ENCODE data around the gene TLR3.

The TLR3 gene

DNA sequence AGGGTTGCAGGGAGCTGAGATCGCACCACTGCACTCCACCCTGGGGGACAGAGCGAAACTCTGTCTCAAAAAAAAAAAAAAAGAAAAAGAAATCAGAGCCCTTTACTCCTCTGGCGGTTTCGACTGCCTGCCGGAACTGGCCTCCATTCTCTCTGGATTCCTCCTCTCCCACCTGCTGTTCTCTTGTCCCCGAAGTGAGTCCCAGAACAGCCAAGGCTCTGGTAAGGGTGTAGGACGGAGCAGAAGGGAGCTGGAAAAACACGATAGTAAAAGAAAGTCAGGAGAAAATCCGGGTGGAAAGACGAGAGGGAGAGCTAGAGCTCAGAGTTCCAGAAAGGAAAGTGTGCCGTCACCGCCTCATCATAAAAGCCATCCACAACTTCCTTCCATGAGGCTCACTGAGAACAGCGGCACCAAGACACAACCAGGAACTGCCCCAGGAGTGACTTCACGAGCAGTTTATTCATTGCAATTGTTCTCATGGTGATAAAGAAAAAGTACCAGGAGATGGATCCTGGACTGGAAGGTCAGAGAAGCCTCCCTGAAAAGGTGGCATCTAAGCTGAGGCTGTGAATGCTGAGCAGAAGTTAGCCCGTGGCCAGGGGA is 12.3 kb downstream of the TLR3 start:
- Histone ChIP-seq H3K4me2 (ENCODE audit: low read depth, low read length) (no peak overlapping the region), H3F3A (ENCODE audit: insufficient read depth, low read length) (no peaks in the 10 kb centered on the region), H2AFZ (ENCODE audit: low read length) (no peak overlapping the region), H3K9ac (ENCODE audit: low read length) (no peak overlapping the region), H3K36me3 (replicated peaks; ENCODE audit: insufficient read depth, low read length) (no peaks in the 10 kb centered on the region), H4K20me1 (ENCODE audit: insufficient read depth, low read length) (no peaks in the 10 kb centered on the region), H3K9me3 (replicated peaks; ENCODE audit: insufficient read depth, low read length) (no peaks in the 10 kb centered on the region), H3K9me2 (replicated peaks; ENCODE audit: insufficient read depth, low read length) (no peaks in the 10 kb centered on the region), H3K27me3 (replicated peaks; ENCODE audit: insufficient read depth, low read length) (no peaks in the 10 kb centered on the region), H3K79me2 (ENCODE audit: low read length) (no peaks in the 10 kb centered on the region), H3K4me1 (ENCODE audit: low read length) (no peaks in the 10 kb centered on the region), H3K4me3 (ENCODE audit: low read length) (no peak overlapping the region), H3K27ac (ENCODE audit: low read length) (no peak overlapping the region)
- no peak for DNase-seq
- TF ChIP-seq, protein P1, sequence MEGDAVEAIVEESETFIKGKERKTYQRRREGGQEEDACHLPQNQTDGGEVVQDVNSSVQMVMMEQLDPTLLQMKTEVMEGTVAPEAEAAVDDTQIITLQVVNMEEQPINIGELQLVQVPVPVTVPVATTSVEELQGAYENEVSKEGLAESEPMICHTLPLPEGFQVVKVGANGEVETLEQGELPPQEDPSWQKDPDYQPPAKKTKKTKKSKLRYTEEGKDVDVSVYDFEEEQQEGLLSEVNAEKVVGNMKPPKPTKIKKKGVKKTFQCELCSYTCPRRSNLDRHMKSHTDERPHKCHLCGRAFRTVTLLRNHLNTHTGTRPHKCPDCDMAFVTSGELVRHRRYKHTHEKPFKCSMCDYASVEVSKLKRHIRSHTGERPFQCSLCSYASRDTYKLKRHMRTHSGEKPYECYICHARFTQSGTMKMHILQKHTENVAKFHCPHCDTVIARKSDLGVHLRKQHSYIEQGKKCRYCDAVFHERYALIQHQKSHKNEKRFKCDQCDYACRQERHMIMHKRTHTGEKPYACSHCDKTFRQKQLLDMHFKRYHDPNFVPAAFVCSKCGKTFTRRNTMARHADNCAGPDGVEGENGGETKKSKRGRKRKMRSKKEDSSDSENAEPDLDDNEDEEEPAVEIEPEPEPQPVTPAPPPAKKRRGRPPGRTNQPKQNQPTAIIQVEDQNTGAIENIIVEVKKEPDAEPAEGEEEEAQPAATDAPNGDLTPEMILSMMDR (IDR thresholded peaks at IDR 0.05; ENCODE audit: low read length): no peak
- no peak for TF ChIP-seq EZH2phosphoT487 (IDR thresholded peaks at IDR 0.05; ENCODE audit: low read length)
- no peak for TF ChIP-seq EZH2 (optimal IDR thresholded peaks at IDR 0.05; ENCODE audit: low read depth, low read length)

DNA sequence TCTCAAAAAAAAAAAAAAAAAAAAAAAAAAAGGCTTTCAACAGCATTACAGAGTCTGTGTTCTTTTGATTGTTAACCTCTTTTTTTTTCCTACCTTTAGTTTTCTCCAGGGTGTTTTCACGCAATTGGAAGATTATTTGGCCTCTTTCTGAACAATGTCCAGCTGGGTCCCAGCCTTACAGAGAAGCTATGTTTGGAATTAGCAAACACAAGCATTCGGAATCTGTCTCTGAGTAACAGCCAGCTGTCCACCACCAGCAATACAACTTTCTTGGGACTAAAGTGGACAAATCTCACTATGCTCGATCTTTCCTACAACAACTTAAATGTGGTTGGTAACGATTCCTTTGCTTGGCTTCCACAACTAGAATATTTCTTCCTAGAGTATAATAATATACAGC is 13.3 kb downstream of the TLR3 start:
- Histone ChIP-seq H3K36me3 (replicated peaks; ENCODE audit: insufficient read depth, low read length) (no peaks in the 10 kb centered on the region), H3K4me1 (ENCODE audit: low read length) (no peaks in the 10 kb centered on the region), H3K4me3 (ENCODE audit: low read length) (no peak overlapping the region), H3K9me2 (replicated peaks; ENCODE audit: insufficient read depth, low read length) (no peaks in the 10 kb centered on the region), H4K20me1 (ENCODE audit: insufficient read depth, low read length) (no peaks in the 10 kb centered on the region), H3K27me3 (replicated peaks; ENCODE audit: insufficient read depth, low read length) (no peaks in the 10 kb centered on the region), H3K9ac (ENCODE audit: low read length) (no peak overlapping the region), H3F3A (ENCODE audit: insufficient read depth, low read length) (no peaks in the 10 kb centered on the region), H3K9me3 (replicated peaks; ENCODE audit: insufficient read depth, low read length) (no peaks in the 10 kb centered on the region), H3K4me2 (ENCODE audit: low read depth, low read length) (no peak overlapping the region), H3K27ac (ENCODE audit: low read length) (no peak overlapping the region), H2AFZ (ENCODE audit: low read length) (no peak overlapping the region), H3K79me2 (ENCODE audit: low read length) (no peaks in the 10 kb centered on the region)
- TF ChIP-seq EZH2phosphoT487 (IDR thresholded peaks at IDR 0.05; ENCODE audit: low read length) (no peak), EZH2 (optimal IDR thresholded peaks at IDR 0.05; ENCODE audit: low read depth, low read length) (no peak)
- TF ChIP-seq, protein P1 (IDR thresholded peaks at IDR 0.05; ENCODE audit: low read length): no peak
- DNase-seq: no peak

DNA sequence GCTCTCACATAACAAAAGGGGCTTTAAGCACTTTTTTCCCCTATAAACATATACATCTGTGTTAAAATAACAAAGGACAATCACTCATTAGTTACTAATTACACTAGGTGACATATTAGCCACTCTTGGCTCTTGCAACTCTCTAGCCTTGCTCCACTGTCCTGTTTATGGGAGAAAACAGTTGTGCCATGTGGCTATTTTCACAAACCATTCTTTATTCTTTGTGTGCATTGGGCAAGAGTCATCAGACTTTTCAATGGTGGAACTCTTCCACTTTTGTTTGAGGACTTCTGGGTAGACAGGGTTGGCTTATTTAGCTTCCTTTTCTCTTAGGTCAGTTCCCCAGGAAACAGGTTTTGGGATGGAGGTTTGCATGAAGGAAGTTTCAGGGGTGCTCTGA is 19.6 kb downstream of the TLR3 start:
- Histone ChIP-seq H3K9me3 (replicated peaks; ENCODE audit: insufficient read depth, low read length) (no peaks in the 10 kb centered on the region), H3K27ac (ENCODE audit: low read length) (no peak overlapping the region), H3K27me3 (replicated peaks; ENCODE audit: insufficient read depth, low read length) (no peaks in the 10 kb centered on the region), H3K4me3 (ENCODE audit: low read length) (no peak overlapping the region), H4K20me1 (ENCODE audit: insufficient read depth, low read length) (no peaks in the 10 kb centered on the region), H3K9me2 (replicated peaks; ENCODE audit: insufficient read depth, low read length) (no peaks in the 10 kb centered on the region), H3F3A (ENCODE audit: insufficient read depth, low read length) (no peaks in the 10 kb centered on the region), H3K4me1 (ENCODE audit: low read length) (no peaks in the 10 kb centered on the region), H3K9ac (ENCODE audit: low read length) (no peak overlapping the region), H3K36me3 (replicated peaks; ENCODE audit: insufficient read depth, low read length) (no peaks in the 10 kb centered on the region), H2AFZ (ENCODE audit: low read length) (no peak overlapping the region), H3K79me2 (ENCODE audit: low read length) (no peaks in the 10 kb centered on the region), H3K4me2 (ENCODE audit: low read depth, low read length) (no peak overlapping the region)
- DNase-seq: no peak
- no peak for TF ChIP-seq EZH2 (optimal IDR thresholded peaks at IDR 0.05; ENCODE audit: low read depth, low read length)
- TF ChIP-seq, protein P1 (IDR thresholded peaks at IDR 0.05; ENCODE audit: low read length): no peak
- TF ChIP-seq EZH2phosphoT487 (IDR thresholded peaks at IDR 0.05; ENCODE audit: low read length): no peak
